GM12864 (cell line): Measurements from ENCODE around the gene NEB.

ENCODE experiments used
- DNase-seq: peaks from one replicate; pipeline ENCODE4 v3.0.0-alpha.2; 2011; ENCODE audit warnings: low read depth
- H3K4me3 ChIP-seq: 2 replicates; pipeline ENCODE4 v1.5.1; 2011; ENCODE audit warnings: mild to moderate bottlenecking, low read depth, low read length, control low read depth
- CTCF ChIP-seq: IDR thresholded peaks from 2 replicates; pipeline ENCODE4 v1.5.1; 2011; ENCODE audit warnings: low read depth, mild to moderate bottlenecking, moderate library complexity, low read length, control low read depth, inconsistent platforms; ENCODE audit errors: missing control alignments

The NEB gene

DNA sequence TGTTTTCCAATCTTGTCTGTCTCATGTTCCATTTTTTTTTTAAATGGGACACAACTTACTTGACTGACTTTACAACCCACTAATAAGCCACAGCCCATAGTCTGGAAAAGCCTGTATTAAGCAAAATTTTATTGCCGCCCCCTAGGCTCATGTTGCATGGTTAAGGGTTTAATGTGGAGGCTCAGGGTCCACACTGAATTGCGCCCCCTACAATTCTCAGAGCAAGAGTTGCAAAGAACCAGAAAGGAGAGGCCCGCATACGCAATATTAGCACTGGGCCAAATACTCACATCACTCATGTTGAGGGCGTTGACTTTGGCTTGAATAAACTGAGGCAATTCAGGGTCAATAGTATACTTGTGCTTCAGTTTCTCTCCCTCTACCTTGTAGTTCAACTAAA lies 65.5 kb downstream of the NEB start:
- no peak for TF ChIP-seq CTCF
- no peak for DNase-seq
- H3K4me3 ChIP-seq = no peak overlapping the region

GRCh38 chr2:151665959-151666358 lies 68.3 kb downstream of the NEB start:
- H3K4me3 ChIP-seq = no peak overlapping the region
- DNase-seq = no peak
- no peak for TF ChIP-seq CTCF

DNA sequence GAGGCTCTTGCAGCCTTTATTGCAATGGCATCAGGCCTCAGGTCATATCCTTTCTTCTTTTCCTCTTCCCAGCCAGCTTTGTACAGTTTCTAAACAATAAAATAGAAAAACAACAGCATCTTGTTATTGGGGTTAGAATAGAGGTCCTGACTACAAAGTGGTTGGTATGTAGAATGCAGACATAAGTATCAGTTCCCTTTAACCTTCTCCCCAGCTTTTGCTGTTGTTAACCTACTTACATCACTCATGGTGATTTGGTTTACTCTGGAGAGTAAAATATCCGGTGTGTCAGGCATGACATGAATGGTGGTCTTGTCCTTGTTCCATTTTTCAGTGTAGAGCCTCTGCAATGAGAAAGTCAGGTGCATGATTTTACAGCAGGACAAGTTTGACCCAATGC lies 69.8 kb downstream of the NEB start:
- no peak overlapping the region for H3K4me3 ChIP-seq
- no peak for TF ChIP-seq CTCF
- DNase-seq = no peak

- TF ChIP-seq CTCF = no peak
- H3K4me3 ChIP-seq = no peak overlapping the region
- DNase-seq = no peak
These were observed 72.7 kb downstream of the NEB start for GRCh38 chr2:151661625-151662024.

- no peak for DNase-seq
- H3K4me3 ChIP-seq = no peak overlapping the region
- TF ChIP-seq CTCF = no peak
These were observed 76.2 kb downstream of the NEB start for GRCh38 chr2:151658081-151658480.

DNA sequence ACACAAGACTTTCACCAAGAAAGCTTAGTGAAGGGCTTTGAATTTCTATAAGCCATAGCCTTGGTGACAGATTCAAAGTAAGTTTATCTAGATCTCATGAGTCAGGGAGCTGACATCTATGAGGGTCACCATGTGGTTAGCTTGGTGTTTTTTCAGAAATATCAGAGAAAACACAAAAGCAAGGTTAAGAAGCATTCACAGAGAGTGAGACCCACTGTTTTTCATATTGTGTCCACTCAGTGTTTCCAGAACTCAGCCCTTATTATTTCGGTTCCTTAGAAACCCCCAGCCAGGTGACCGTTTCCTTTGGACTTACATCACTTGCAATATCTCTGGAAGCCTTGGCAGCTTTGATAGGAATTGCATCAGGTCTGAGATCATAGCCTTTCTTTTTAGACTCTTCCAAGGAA lies 76.6 kb downstream of the NEB start:
- no peak for DNase-seq
- TF ChIP-seq CTCF = no peak
- H3K4me3 ChIP-seq = no peak overlapping the region

DNA sequence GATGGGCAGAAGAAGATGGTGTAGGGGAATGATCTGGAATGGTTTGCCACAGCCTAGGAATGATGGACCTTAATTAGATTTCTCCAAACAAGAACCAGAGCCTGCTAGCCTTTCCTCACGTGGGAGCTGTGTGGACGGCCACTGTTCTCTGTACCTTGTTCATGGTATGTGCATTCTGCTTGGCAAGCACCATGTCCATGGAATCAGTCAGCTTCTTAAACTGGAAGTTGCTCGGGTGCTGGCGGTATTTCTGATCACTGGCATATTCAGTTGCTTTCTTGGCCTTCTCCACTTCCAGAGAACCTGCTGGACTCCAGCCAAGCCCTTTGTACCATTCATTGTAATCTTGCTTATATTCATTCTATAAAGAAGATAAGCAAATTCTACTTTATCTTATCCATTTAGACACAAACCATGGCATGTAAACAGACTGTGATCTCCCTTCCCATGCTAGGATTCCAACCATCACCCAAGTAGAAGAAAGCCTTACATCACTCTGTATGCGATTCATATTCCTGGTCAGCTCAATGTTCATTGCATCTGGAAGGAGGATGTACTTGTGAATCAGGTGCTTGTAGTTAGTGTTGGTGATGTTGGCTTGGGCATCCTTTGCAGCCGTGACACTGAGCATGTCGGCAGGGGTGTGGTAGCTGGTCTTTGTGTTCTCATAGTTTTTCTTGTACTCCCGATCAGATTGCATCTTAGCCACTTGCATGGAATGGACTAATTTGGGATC lies 78.4 kb downstream of the NEB start:
- TF ChIP-seq CTCF = no peak
- DNase-seq = no peak
- H3K4me3 ChIP-seq = no peak overlapping the region
